Esophagus muscularis mucosa (tissue), 3 donors: Measurements from ENCODE around the gene SPTB.

ENCODE experiments used
- CTCF ChIP-seq, 3 experiments: fragments of 200-600 bp in 2 of 3; fragments of 450-650 bp in 1 of 3; sonication (generic) in 2 of 3; IDR thresholded peaks; one replicate each; pipeline ENCODE4 v1.5.1; 2017 to 2019; ENCODE audit warnings: antibody characterized with exemption in 3 of 3, mild to moderate bottlenecking in 2 of 3, moderate library complexity in 1 of 3
- POLR2A ChIP-seq: fragments of 450-650 bp; IDR thresholded peaks from one replicate; pipeline ENCODE4 v1.6.1; 2017; ENCODE audit warnings: antibody characterized with exemption, moderate library complexity, mild to moderate bottlenecking, low read depth

DNA sequence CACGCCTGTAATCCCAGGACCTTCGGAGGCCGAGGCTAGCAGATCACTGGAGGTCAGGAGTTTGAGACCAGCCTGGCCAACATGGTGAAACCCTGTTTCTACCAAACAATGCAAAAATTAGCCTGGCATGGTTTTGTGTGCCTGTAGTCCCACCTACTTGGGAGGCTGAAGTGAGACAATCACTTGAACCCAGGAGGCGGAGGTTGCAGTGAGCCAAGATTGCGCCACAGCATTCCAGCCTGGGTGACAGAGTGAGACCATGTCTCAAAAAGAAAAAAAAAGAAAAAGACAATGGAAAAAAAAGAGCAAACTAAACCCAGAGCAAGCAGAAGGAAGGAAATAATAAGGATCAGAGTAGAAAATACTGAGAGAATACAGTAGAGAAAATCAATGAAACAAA lies 39.9 kb upstream of the SPTB start:
- no peak for TF ChIP-seq CTCF (IDR thresholded peaks at IDR 0.05)
- no peak for TF ChIP-seq POLR2A
